ENCODE data around the gene ANG.
"Not testable (repeated sequence)": the region's sequence is repeated elsewhere in the genome, so short reads cannot be mapped to it uniquely, and the experiment has no call there.

The ANG gene

DNA sequence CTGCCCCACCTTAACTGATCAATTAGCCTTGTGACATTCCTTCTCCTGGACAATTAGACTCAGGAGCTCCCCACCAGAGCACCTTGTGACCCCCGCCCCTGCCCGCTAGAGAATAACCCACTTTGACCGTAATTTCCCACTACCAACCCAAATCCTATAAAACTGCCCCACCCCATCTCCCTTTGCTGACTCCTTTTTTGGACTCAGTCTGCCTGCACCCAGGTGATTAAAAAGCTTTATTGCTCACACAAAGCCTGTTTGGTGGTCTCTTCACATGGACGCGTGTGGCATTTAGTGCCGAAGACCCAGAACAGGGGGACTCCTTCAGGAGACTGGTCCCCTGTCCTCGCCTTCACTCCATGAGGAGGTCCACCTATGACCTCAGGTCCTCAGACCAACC is 12.4 kb downstream of the ANG start:
- not testable (repeated sequence) for DNase-seq

DNA sequence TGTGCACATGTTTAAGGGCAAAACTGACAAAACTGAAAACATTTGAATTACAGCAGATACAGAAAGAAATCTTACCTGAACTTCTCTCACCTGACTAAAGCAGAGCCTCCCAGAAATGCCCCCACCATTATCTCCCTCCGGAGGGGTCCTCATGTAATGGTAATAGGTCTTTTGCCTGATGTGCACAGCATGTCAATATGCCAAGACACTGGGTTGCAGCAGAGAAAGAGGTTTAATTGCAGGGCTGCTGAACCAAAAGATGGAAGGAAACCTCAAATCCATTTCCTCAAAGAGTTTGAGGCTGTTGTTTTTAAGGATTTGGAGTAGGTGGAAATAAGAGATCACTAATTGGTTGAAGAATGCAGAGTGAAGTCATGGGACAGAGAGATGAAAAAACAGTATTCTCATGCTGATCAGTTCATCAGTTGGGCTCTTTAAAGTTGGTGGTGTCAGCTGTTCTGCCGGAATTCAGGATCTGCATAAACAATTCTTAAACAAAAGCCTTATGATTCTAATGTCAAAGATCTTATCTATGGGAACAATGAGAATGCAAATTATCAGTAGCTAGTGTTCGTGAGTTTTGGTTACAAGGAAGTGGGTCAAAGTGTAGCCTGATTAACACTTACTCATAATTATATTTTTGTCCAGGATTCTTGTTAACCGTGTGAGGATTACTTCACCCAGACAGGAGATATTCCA is 18.2 kb downstream of the ANG start:
- DNase-seq = peak; percentile 13

DNA sequence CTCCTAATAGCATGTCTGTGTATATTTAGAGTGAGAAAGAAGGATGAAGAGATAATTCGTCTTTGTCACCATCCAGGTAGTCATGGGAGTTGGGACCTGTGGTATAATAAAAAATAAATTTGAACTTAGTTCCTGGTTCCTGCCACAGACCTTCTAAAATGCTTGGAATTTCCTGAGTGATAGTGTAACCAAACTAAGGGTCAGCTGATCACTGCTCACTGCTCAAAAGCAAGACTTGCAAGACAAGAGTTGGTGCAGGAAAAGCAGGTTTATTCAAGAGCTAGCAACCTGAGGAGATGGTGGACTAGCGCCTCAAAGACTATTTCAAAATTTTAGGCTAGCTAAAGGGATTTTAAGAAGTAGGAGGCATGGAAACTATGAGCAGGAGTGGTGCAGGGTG is 19.1 kb downstream of the ANG start:
- no peak for DNase-seq

DNA sequence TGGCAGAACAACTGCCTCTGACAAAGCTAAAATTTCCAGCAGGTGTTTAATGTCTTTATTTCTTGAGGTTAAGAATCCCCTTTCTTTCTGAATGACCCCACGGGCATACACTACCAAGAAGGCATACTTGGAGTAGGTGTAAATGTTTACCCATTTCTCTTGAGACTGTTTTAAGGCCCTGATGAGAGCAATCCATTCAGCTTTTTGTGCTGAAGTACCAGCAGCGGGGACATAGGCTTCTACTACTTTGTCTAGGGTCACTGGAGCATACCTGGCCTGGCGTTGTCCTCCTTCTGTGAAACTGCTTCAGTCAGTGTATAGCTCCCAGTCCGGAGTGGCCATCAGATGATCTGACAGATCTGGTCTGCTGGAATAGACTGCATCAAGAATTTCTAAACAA is 22.7 kb downstream of the ANG start:
- DNase-seq = no peak

DNA sequence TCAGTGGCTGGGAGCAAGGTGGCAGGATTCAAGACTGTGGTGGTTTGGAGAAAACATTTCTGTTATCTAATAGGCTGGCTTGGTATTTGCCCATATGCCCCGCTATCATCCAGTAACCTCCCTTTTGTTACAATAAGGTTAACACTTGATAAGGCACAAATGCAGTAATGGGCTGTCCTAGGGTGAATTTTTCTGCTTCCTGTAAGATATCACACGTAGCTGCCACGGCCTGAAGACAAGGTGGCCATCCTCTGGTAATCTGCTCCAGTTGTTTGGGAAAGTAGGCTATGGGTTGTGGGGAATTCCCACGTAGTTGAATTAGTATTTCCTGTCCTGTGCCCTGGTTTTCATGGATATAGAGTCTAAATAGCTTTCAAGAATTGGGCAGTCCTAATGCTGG is 23.1 kb downstream of the ANG start:
- peak; percentile 96 for DNase-seq

DNA sequence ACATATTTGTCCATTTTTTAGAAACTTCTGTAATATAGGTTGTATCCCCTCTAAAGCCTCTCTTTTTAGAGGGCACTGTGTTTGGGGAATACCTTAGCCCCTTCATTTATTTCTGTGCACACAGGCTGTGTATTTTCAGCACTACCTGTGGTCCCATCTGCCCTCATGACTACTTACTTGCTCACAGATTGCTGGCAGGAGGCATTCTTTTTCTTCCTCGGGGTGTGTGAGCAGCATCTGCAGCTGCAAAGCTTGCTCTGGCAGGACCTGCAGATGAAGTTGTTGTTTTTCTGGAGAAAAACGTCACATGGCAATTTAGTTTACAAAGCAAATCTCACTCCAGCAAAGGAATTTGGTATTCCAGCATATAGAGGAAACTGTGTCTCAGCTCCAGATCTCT is 24.3 kb downstream of the ANG start:
- no peak for DNase-seq

DNA sequence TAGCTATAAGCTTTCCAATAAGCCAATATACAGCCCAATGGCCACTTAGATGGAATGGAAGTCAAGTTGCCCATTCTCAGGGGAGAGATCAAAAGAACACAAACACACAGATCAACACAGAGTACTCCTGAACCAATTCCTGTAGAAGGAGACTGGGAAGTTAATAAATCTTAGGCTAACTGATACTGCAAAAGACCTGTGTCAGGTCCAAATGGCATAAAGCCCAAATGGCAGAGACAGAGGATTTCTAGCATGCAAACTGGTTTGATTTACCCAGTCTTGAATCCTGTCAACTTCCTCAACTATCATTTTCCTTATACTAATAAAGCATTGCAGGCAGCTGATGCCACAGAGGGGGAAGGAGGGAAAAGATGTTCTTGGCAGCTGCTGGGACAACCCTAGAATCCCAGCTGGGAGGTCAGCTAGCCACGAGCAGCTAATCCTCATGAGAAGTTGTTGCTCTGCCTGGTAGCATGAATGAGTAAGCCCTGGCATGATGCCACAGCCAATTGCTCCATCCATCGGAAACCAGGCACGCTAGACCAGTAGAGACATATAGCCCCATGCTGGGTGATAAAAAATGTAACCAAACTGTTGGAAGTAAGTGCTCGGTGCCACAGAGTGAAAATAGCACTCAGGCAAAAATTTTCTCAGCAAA is 26.2 kb downstream of the ANG start:
- peak; percentile 30 for DNase-seq

DNA sequence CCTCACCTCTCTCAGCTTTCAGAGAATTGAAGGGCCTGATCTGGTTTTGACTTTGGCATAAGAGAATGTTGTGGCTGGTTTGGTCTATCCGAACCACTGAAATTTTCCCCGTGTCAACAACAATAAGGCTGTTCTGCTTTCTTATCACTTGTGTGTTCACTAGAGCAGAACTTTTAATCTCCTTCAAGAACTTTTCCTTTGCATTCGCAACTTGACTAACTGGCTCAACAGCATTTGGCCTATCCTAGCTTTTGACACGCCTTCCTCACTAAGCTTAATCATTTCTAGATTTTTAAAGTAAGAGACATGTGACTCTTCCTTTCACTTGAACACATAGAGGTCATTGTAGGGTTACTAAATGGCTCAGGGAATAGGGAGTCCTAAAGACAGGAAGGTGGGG is 31.2 kb downstream of the ANG start:
- no peak for DNase-seq

DNA sequence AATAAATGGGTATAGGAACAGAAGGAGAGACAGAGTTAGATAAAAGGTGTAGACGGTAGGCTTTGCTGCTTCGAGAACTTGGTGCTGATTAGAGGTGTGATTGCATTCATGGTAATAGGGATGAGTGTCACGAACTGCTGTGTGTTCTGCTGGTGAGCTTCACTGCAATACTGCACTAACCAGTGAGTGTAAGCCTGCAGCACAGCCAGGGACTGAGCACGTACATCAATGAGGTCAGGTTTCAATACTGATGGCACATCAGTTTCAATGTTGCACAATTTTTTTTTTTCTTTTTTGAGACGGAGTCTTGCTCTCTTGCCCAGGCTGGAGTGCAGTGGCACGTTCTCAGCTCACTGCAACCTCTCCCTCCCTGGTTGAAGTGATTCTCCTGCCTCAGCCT is 32.2 kb downstream of the ANG start:
- DNase-seq = no peak

DNA sequence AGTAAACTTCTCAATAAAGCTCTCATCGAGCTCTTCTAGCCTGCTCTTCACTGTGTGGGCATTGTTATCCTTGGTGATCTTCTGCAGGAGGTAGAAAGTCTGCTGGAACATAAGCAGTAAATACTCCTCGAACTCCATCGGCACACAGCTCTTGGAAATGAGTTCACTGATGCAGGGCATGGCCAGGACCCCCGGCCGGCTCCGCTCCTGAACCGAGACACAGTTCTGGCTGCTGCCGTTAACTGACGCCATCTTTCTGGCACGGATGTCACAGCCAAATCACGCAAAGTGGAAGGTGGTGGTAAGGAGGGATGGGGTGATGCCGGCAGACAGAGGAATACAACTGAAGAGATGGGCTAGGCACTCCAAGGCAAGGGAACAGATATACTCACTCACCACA is 33.5 kb downstream of the ANG start:
- DNase-seq = no peak

DNA sequence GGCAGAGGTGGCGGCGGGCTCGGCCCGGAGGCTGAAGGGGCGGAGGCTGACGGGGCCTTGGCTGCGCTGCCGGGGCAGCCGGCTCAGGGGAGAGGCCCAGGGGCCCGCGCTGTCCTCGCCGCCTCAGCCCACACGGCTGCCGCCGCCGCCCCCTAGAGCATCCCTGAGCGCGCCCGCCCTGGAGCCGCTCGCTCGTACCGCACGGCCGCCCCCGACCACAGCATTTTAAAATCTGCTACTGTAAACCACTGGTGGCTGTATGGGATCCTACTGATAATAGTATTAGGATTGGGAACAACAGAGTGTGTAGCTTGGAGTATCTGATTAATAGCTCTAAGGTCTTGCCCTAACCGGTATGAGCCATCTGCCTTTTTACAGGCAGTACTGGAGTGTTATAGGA is 34.9 kb downstream of the ANG start:
- peak; percentile 39 for DNase-seq

DNA sequence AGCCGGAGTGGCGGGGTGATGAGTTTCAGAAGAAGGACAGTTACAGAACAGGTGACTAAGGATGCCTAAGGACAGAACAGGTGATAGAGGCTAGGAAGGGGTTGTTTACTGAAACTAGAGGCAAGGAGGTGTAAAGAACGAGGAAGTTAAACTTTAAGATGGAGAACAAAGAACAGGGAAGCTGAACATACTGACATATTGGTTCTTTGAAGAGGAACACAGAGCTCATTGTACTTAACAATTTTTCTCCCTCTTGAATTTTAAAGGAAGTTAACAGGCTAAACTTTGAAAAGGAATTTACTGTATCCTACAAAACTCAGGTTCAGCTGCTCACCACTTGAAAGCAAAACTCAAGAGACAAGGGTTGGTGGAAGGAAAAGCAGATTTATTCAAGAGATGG is 37.6 kb downstream of the ANG start:
- not testable (repeated sequence) for DNase-seq

DNA sequence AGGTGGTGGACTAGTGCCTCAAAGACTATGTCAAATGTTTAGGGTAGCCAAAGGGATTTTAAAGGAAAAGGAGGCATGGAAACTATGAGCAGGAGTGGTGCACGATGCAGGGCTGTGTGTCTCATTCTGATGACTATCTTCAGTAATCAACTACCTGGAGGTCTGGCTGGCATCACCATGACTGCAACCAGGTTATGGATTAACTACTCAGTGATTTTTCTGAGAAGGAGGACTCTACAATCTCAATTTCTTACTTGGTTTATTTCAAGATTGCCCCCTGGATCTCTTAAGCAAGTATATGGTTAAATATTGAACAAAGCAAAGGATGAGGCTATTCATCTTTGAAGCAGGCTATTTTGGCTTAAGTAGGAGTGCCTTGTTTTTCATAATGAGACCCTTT is 38.0 kb downstream of the ANG start:
- DNase-seq = no peak

DNA sequence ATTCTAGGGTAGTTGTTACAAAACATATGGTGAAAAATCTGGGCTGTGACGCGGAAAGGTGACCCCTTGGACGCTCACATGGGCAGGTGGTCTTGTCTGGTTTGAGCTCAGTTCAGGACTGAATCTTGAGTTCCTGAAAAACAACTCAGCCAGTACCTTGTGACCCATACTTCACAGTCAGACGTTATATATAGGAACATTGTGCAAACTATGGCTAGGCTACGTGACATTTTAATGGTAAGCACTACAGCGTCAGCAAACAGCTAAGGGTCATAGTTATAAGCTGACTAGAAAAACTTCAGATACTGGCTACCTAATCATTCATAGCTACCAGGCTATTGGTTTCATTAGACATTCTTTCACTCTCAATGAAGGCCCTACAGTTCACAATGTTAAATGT is 42.3 kb downstream of the ANG start:
- DNase-seq = no peak

DNA sequence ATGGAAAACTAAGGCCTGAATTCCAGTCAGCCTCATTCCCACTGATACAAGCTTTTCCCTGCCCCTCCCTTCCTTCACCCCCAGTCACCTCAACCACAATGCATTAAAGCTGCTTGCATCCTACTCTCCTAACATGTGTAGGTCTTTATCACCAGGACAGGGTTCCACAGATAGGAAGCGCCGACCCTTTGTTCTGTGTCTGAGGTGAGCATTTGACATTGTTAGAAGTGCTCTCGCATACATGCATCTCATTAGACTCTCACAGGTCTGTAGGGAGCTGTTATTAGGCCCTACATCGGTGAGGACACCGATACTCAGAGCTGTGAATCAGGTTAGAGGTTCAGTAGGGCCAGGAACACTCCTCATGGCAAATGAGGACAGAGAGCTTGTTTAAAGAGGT is 43.9 kb downstream of the ANG start:
- DNase-seq = no peak

DNA sequence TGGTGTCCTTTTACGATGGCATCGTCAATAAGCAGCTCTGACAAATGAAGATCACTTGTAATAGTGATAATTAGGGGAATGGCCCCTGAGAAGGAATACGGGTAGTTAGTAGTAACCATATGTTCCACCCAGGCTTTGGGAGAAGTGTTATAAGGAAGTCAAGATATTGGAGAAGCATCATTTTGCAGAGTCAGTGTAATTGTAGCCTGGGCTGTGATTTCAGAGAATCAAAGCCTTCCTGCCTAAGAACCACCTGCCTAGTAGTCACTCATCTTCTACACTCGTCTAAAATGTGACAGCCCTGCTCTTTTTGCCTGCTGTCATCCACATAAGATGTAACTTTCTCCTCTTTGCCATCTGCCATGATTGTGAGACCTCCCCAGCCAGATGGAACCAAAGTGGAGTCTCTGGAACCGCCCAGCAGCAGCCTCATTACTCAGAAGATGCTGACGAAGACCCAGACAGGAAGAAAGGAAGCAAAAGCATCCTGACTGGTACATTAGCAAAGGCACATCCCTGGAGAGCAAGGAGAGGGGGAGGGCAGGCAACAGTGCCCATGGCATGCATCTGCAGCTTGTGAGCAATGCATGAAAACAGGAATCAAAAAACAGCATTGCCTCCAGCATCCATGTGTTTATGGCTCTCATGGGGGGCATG is 44.5 kb downstream of the ANG start:
- DNase-seq = no peak

DNA sequence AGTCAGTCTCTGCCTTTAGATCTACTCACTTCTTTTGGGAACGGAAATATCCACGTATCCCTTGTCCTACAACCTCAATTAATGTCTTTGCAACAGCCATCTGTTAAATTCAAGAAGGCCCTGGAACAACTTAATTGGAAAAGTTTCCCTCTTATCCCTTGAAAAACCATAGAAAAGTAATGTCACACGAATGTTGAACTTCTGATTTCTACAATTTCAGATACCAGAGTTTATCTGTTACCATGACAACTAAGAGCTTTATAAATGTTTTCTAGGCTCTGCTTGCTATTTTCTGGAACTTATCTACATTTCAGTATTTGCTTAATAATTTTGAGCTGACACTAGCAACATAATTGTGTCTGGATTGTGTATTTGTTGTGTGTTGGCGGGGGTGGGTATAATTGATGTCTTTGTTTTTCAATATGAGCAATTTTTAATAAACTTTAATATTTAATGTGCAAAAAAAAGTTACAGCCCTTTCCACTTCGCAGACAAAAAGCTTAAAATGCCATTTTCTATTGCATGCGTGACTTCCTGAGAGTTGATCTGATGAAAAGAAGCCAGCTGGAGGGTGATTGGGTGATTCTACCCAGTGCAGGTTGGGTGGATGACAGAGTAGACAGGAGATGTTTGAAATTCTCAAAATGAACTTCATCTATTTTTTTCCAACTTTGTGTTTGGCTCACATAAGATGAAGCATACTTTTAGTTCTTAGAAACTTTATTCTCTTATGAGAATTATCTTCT is 45.3 kb downstream of the ANG start:
- DNase-seq = no peak

DNA sequence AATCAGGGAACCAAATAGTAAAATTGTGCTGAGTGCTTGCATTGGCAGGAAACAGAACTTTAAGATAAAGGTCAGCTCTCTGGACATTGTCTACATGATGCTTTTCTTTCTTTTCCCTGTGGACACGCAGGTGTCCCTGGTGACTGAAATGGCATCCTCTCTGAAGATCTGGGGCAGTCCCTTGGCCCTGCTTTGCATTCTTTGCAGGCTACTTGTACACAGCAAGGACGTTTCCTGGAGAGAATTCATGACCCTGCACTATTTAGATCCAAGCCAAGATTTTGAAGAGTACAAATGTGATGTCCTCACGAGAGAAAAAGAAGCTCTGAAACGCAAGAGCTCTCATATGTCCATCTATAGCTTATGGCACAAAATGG is 45.9 kb downstream of the ANG start:
- DNase-seq = no peak

DNA sequence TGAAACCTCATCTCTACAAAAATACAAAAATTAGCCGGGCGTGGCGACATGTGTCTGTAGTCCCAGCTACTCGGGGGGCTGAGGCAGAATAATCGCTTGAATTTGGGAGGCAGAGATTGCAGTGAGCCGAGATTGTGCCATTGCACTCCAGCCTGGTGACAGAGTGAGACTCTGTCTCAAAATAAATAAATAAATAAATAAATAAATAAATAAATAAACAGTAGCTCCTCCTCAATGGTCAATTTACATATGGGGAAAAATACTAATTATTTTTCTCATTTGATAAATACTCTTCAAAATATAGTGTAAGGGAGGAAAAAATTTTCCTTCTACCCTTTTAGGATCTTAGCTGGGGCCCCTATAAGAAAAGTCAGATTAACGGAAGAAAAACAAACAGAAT is 49.7 kb downstream of the ANG start:
- DNase-seq = not testable (repeated sequence)

DNA sequence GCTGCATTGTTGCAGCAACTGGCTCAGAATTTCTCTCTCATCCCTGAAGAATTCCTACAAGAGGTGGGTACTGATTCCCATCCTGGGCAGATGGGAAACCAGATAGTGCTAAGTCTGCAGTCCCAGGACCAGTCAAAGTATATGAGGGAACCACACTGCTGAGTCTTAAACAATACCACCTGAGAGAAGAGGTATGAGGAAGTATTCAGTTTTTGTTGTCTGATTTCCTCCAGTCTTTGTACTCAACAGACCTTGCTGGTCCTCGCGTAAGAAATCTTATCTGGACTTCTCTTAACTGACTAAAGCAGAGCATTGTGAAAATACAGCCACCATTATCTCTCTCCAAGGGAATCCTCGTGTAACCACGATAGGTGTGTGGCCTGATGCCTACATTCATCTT is 53.6 kb downstream of the ANG start:
- no peak for DNase-seq

DNA sequence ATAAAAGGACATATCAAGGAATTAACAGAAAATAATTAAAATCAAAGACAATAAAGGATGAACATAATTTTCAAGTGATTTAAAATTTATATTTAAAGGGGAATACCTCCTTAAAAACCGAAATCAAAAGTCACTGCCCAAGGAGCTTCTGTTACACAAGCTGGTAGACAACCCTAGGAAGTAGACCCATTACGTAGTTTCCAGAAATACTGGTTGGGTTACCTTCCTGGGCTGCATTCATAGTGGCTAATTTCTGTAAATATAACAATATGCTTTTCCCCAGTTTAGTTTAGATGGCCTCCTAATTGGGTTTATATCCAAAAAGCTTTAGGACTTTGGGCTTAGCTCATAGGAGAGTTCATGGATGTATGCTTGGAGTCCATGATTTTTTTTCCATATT is 55.0 kb downstream of the ANG start:
- DNase-seq = no peak
